Metanephros (tissue), 1 donor: ENCODE data around the gene IDH1. TPM values are rescaled to one million over a fixed set of nuclear protein-coding genes. Genes with fewer than 3 reads are reported as not detected.

Experiments used
- total RNA-seq: library from RNA; depleted of rRNA; stranded (reverse); fragments of >200 nt; gene quantifications from one replicate; pipeline ENCODE4 v1.2.3, GENCODE V29; 2014

Gene IDH1
- 53.2 TPM for total RNA-seq

GRCh38 chr2:208254871-208255556 is at the start of gene IDH1:
IDH1 (minus strand) TSS chr2:208255071; CDS start chr2:208251551, 3,520 bp downstream.

DNA sequence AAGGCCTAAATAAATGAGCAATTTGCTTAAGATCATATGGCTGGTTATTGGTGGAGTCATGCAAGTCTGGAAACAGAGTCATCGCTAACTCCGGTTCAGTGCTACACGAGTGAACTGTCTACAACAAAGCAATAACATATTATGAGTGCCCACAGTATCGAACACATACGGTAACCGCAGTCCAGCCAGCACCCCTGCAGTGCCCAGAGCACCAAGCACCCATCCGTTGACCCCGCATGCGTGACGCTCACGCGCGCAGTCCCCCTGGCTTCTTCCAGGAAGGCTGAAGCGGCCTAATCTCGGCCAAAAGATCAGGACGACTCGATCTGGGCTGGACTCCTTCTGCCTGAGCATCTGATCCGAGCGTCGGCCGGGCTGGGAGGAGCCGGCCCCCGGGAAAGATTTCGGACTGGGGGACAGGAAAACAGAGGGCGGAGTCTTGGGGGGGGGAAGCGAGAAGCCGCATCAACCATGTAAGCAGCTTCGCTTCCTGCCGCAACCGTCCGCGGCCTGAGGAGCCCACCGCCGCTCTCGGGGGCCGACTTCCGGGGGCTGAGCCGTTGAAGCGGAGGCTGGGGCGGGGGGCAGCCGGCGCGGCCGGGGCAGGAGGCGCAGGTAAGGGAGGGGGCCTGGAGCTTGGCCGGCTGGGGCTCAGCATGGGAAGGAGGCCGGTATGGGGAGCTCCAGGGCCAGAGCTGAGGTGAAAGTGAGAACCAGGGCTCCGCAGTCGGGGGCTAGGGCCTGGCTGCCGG is 11.1 kb upstream of the IDH1 start, which contains the start of gene PIKFYVE:
Gene PIKFYVE (plus strand): TSS at position 455 of the 752 bp plus-strand sequence. CDS start 5,265 bp downstream, outside the sequence.

DNA sequence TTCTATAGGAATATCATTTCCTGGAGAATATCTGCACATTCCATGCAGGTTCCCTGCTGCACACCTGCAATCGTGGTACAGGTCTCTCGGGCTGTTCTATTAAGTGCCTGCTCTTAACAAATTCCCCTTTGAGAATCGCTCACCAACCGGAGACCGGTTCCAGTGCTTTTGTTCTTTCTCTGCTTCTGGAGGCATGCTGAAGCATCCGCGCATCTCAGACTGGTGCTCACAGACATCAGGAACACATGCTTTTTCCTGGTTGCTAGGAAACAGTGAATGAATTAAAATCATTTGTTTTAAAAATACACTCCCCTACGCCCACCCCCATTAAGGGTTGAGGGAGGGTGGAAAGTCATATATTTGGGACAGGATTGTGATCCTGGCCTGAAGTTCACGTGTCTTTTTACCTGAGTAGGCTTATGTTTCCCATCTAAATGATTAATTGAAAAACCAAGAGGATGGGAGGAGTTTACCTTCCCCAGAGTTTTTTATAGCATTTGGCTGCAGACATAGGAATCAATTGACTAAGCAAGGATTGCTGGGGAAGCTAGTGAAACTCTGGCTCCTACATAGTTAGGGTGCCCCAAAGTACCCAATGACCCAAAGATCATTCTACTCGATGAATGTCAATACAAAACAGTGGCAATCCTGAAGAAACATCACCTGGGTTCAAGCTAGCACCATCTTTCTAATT is 64.9 kb downstream of the IDH1 start, which contains the start of gene C2orf80:
Gene C2orf80 (minus strand): TSS at position 221 of the 694 bp plus-strand sequence. CDS start 3,044 bp downstream, outside the sequence.

Other genes with a start within 250 kb of the IDH1 start
- 26.7 TPM for gene PLEKHM3, start 229.5 kb downstream of the IDH1 start, total RNA-seq
- not detected for gene CRYGD, start 130.5 kb downstream of the IDH1 start, total RNA-seq
- not detected for gene CRYGC, start 125.2 kb downstream of the IDH1 start, total RNA-seq
- not detected for gene CRYGB, start 108.9 kb downstream of the IDH1 start, total RNA-seq
- not detected for gene CRYGA, start 91.5 kb downstream of the IDH1 start, total RNA-seq
- not detected for gene C2orf80, start 65.0 kb downstream of the IDH1 start, total RNA-seq
- gene PIKFYVE, start 11.2 kb upstream of the IDH1 start, total RNA-seq: 40.1 TPM
- 22.5 TPM for gene PTH2R, start 151.7 kb upstream of the IDH1 start, total RNA-seq